ENCODE data around the gene TP53I13.
"Not testable (repeated sequence)": the region's sequence is repeated elsewhere in the genome, so short reads cannot be mapped to it uniquely, and the experiment has no call there.

Gene TP53I13

GRCh38 chr17:29568331-29569244 lies at the start of gene TP53I13:
Gene TP53I13, plus strand, starts transcription at chr17:29568701. Its CDS starts 58 bp downstream, at chr17:29568759.
- DNase-seq, result peak; percentile 94

- DNase-seq, result no peak
These were observed 43.8 kb upstream of the TP53I13 start for GRCh38 chr17:29524692-29525091.

- DNase-seq, result no peak
These were observed 42.2 kb upstream of the TP53I13 start for GRCh38 chr17:29526322-29526721.

- no peak for DNase-seq
These were observed 34.5 kb upstream of the TP53I13 start for GRCh38 chr17:29533976-29534375.

- no peak for DNase-seq
These were observed 24.4 kb upstream of the TP53I13 start for GRCh38 chr17:29544066-29544465.

GRCh38 chr17:29546085-29546484 lies 22.4 kb upstream of the TP53I13 start:
- no peak for DNase-seq

GRCh38 chr17:29546830-29547229 lies 21.7 kb upstream of the TP53I13 start:
- no peak for DNase-seq

- peak; percentile 63 for DNase-seq
These were observed 19.2 kb upstream of the TP53I13 start for GRCh38 chr17:29549177-29549923.

- DNase-seq, result no peak
These were observed 12.7 kb upstream of the TP53I13 start for GRCh38 chr17:29555840-29556239.

- no peak for DNase-seq
These were observed 11.3 kb upstream of the TP53I13 start for GRCh38 chr17:29557085-29557738.

- peak; percentile 47 for DNase-seq
These were observed 10.8 kb upstream of the TP53I13 start for GRCh38 chr17:29557739-29558116.

- not testable (repeated sequence) for DNase-seq
These were observed 10.4 kb upstream of the TP53I13 start for GRCh38 chr17:29558139-29558538.

GRCh38 chr17:29559640-29560039 lies 8.9 kb upstream of the TP53I13 start:
- no peak for DNase-seq

- no peak for DNase-seq
These were observed 8.2 kb upstream of the TP53I13 start for GRCh38 chr17:29560316-29560715.

GRCh38 chr17:29561554-29562517 lies 6.7 kb upstream of the TP53I13 start:
- DNase-seq, result no peak

GRCh38 chr17:29562615-29563014 lies 5.9 kb upstream of the TP53I13 start:
- no peak for DNase-seq

GRCh38 chr17:29563816-29564215 lies 4.7 kb upstream of the TP53I13 start:
- DNase-seq, result no peak

GRCh38 chr17:29565643-29566472 lies 2.6 kb upstream of the TP53I13 start:
- DNase-seq, result peak; percentile 74

- DNase-seq, result peak; percentile 75
These were observed 1.8 kb upstream of the TP53I13 start, which contains the start of gene ABHD15 for GRCh38 chr17:29566473-29567303. Gene ABHD15, minus strand, starts transcription at chr17:29567037. Its CDS starts 71 bp downstream, at chr17:29566966.

- DNase-seq, result no peak
These were observed 1.3 kb upstream of the TP53I13 start for GRCh38 chr17:29567304-29567553.
